ENCODE data around the gene ETHE1. TPM values are rescaled to one million over a fixed set of nuclear protein-coding genes. Genes with fewer than 3 reads are reported as not detected.

ETHE1 gene
- total RNA-seq, 4 donors from 2014 or later = 33.7 to 54.5 (median 41.9) TPM

DNA sequence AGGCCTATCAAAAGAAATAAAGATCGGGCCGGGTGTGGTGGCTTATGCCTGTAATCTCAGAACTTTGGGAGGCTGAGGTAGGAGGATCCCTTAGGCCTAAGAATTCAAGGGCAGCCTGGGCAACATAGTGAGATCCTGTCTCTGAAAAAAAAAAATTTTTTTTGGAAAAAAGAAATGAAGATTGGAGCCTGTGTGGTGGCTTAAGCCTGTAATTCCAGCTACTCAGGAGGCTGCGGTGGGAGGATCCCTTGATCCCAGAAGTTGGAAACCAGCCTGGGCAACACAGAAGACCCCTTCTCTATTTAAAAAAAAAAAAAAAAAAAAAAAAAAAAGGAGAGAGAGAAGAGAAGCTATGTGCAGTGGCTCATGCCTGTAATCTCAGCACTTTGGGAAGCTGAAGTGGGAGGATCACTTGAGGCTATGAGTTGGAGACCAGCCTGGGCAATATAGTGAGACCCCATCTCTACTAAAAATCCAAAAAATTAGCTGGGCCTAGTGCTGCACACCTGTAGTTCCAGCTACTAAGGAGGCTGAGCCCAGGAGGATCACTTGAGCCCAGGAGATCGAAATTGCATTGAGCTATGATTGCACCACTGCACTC is 46.9 kb downstream of the ETHE1 start:
- TF ChIP-seq POLR2A (IDR thresholded peaks at IDR 0.05) (no peak), EP300 (IDR thresholded peaks at IDR 0.05) (no peak)
- TF ChIP-seq, protein P1, sequence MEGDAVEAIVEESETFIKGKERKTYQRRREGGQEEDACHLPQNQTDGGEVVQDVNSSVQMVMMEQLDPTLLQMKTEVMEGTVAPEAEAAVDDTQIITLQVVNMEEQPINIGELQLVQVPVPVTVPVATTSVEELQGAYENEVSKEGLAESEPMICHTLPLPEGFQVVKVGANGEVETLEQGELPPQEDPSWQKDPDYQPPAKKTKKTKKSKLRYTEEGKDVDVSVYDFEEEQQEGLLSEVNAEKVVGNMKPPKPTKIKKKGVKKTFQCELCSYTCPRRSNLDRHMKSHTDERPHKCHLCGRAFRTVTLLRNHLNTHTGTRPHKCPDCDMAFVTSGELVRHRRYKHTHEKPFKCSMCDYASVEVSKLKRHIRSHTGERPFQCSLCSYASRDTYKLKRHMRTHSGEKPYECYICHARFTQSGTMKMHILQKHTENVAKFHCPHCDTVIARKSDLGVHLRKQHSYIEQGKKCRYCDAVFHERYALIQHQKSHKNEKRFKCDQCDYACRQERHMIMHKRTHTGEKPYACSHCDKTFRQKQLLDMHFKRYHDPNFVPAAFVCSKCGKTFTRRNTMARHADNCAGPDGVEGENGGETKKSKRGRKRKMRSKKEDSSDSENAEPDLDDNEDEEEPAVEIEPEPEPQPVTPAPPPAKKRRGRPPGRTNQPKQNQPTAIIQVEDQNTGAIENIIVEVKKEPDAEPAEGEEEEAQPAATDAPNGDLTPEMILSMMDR (IDR thresholded peaks at IDR 0.05) = no peak
- Histone ChIP-seq H3K4me3 (no peak overlapping the region), H3K36me3 (peaks cover 0 to 48% (median 0%) of the 10 kb centered on the region in 3 donors), H3K9me3 (no peaks in the 10 kb centered on the region), H3K4me1 (peaks cover 0 to 8% (median 0%) of the 10 kb centered on the region in 4 donors), H3K27ac (no peak overlapping the region), H3K27me3 (no peaks in the 10 kb centered on the region)
- 90 to 92% methylated on average over 4 of the region's 4 CpGs for WGBS, 2 donors
- DNase-seq (ENCODE audit: low spot score in 2 of 2) = no peak

DNA sequence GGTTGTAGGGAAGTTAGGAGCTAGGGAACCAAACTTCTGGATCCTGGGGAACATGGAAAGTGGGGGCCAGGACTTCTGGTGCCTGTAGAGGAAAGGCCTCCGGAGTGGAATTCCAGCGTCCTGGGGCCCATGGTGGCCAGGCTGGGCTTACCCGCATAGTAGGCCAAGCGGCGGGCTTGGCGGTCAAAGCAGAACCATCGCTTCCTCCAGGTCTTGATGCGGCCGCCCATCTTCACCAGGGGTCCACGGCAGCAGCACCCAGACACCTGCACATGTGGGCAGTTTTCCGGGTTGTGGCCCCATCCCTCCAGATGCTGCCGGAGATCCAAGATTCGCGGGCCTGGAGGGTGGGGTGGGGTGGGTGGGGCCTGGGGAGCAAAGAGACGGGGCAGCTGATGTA is 47.8 kb downstream of the ETHE1 start:
- no peak for DNase-seq (ENCODE audit: low spot score in 2 of 2)
- peaks cover 0 to 17% (median 0%) of the 10 kb centered on the region in 4 donors for H3K4me1 ChIP-seq
- H3K36me3 ChIP-seq = peaks cover 0 to 48% (median 0%) of the 10 kb centered on the region in 3 donors
- H3K4me3 ChIP-seq = no peak overlapping the region
- H3K27me3 ChIP-seq = no peaks in the 10 kb centered on the region
- 90 to 91% methylated on average over 15 of the region's 15 CpGs for WGBS, 2 donors
- H3K9me3 ChIP-seq = no peaks in the 10 kb centered on the region
- H3K27ac ChIP-seq = no peak overlapping the region
- TF ChIP-seq POLR2A (IDR thresholded peaks at IDR 0.05) = no peak
- no peak for TF ChIP-seq EP300 (IDR thresholded peaks at IDR 0.05)
- TF ChIP-seq, protein P1 (IDR thresholded peaks at IDR 0.05) = no peak

DNA sequence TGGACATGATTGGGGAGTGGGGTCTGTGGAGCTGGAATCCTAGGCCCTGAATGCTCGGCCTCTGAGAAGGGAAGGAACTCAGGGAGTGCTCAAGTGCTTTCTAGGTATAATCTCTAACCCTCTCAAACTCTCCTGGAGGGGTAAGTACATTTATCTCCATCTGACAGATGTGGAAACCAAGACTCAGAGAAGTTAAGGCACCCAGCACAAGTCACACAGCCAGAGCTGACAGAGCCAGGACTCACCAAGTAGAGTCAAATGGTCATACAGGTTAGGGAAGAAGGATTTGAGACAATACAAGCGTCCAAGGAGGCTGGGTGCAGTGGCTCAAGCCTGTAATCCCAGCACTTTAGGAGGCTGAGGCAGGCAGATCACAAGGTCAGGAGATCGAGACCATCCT is 48.7 kb downstream of the ETHE1 start:
- DNase-seq (ENCODE audit: low spot score in 2 of 2) = no peak
- H3K27ac ChIP-seq = no peak overlapping the region
- peaks cover 0 to 18% (median 0%) of the 10 kb centered on the region in 4 donors for H3K4me1 ChIP-seq
- TF ChIP-seq POLR2A (IDR thresholded peaks at IDR 0.05) = no peak
- TF ChIP-seq, protein P1 (IDR thresholded peaks at IDR 0.05) = no peak
- no peak for TF ChIP-seq EP300 (IDR thresholded peaks at IDR 0.05)
- 95 to 97% methylated on average over 3 of the region's 3 CpGs for WGBS, 2 donors
- no peaks in the 10 kb centered on the region for H3K27me3 ChIP-seq
- no peaks in the 10 kb centered on the region for H3K9me3 ChIP-seq
- no peak overlapping the region for H3K4me3 ChIP-seq
- peaks cover 0 to 48% (median 0%) of the 10 kb centered on the region in 3 donors for H3K36me3 ChIP-seq

DNA sequence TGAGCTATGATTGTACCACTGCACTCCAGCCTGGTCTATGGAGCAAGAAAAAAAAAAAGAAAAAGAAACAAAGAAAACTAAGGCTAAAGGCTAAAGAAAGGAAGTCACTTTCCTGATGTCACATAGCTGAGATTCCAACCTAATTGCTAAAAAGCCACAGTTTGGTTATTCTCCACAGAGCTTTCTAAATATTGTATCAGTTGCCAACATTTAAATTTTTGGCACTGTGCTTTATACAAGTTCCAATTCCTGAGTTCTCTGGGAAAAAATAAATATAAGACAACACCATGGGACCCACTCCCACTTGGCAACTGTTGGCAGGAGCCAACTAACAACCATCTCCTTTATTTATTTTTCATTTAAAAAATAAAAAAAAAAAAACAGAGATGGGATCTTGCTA is 50.4 kb downstream of the ETHE1 start:
- no peaks in the 10 kb centered on the region for H3K27me3 ChIP-seq
- DNase-seq (ENCODE audit: low spot score in 2 of 2) = no peak
- H3K9me3 ChIP-seq = no peaks in the 10 kb centered on the region
- H3K27ac ChIP-seq = peak overlapping the region; percentile 80 to 97 (median 92)
- H3K4me1 ChIP-seq = peaks cover 0 to 18% (median 0%) of the 10 kb centered on the region in 4 donors
- TF ChIP-seq, protein P1 (IDR thresholded peaks at IDR 0.05) = no peak
- no peak for TF ChIP-seq EP300 (IDR thresholded peaks at IDR 0.05)
- TF ChIP-seq POLR2A (IDR thresholded peaks at IDR 0.05) = no peak
- no peak overlapping the region for H3K4me3 ChIP-seq
- peaks cover 0 to 32% (median 0%) of the 10 kb centered on the region in 3 donors for H3K36me3 ChIP-seq

DNA sequence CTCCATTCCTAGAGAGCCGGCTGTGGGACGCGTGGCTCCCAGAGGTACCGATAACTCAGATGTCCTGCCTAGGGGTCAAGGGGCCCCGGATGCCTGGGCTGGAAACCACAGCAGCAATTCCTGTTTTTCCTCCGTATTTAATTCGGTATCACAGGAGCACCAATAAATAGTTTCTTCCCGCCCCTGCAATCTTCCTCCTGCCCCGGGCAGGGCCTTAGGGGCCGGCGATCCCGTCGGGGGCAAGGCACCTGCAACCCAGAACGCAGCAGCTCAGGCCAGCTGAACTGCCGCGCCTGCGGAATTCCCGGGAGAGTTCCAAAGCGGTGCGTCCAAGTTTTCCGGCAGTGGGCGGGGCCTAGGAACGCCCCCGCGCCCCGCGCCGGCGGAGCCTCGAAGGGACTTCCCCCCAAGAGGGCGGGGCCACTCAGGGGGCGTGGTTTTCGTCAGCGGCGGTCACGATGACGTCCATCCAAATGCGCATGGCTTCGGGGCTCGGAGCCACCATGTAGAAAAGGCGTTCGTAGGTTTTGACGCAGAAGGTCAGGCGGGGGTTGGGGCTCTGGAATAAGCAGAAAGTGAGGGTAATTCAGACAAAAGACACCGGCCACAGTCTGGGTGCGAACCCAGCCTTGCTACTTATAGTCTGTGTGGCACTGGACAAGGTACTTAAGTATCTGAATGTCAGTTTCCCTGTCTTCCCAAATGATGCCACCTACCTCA is 51.9 kb downstream of the ETHE1 start:
- H3K4me3 ChIP-seq = peak overlapping the region; percentile 30 to 54 (median 38)
- H3K9me3 ChIP-seq = no peaks in the 10 kb centered on the region
- peaks cover 0 to 18% (median 0%) of the 10 kb centered on the region in 4 donors for H3K4me1 ChIP-seq
- DNase-seq (ENCODE audit: low spot score in 2 of 2) = peak; percentile 91 to 94
- H3K27me3 ChIP-seq = no peaks in the 10 kb centered on the region
- 2 to 3% methylated on average over 26 to 46 of the region's 46 CpGs for WGBS, 2 donors
- TF ChIP-seq POLR2A (IDR thresholded peaks at IDR 0.05) (peak in 1 of 2 donors; percentile 81), EP300 (IDR thresholded peaks at IDR 0.05) (peak; percentile 94 to 100)
- TF ChIP-seq, protein P1 (IDR thresholded peaks at IDR 0.05) = no peak
- peak overlapping the region; percentile 80 to 97 (median 92) for H3K27ac ChIP-seq
- H3K36me3 ChIP-seq = peaks cover 0 to 21% (median 0%) of the 10 kb centered on the region in 3 donors
